ENCODE data around the gene NRCAM.
"Not testable (repeated sequence)": the region's sequence is repeated elsewhere in the genome, so short reads cannot be mapped to it uniquely, and the experiment has no call there.

Gene NRCAM

DNA sequence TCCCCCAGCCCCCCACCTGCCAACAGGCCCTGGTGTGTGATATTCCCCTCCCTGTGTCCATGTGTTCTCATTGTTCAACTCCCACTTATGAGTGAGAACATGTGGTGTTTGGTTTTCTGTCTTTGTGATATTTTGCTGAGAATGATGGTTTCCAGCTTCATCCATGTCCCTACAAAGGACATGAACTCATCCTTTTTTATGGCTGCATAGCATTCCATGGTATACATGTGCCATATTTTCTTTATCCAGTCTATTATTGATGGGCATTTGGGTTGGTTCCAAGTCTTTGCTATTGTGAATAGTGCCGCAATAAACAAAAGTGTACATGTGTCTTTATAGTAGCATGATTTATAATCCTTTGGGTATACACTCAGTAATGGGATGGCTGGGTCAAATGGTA lies 183.3 kb downstream of the NRCAM start:
- H3K27ac Mint-ChIP-seq = not testable (repeated sequence)

DNA sequence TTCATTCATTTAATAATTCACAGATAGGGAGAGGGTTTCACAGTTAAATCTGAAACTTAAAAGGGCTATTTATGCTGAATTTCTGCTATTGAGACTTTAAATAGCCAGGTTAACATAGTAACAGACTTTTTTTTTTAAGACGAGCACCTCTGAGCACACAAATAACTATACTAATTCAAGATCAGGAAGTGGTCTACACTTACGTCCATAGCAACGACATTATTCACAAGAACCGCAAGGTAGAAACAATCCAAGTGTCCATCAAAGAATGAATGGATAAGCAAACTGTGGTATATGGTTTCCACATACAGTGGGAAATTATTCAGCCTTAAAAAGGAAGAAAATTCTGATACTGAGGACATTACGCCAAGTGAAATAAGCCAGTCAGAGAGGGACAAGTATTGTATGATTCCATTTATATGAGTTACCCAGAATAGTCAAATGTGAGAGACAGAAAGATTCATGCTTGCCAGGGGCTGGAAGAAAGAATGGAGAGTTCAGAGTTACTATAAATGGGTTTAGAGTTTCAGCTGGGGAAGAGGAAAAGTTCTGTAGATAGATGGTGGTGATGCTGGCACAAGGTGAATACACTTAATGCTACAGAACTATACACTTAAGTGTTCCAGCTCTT lies 185.7 kb downstream of the NRCAM start:
- Mint-ChIP-seq H3K27ac (no peak overlapping the region), H3K4me1 (ENCODE audit: low read depth) (peaks cover 18% of the 10 kb centered on the region), H3K36me3 (peaks cover 14% of the 10 kb centered on the region), H3K27me3 (no peaks in the 10 kb centered on the region), H3K4me3 (no peak overlapping the region), H3K9me3 (ENCODE audit: low read depth) (peaks cover 5% of the 10 kb centered on the region)

More for the DNA sequence above, 183.3 kb downstream of the NRCAM start:
- H3K4me3 Mint-ChIP-seq; H3K9me3 Mint-ChIP-seq (ENCODE audit: low read depth); H3K27me3 Mint-ChIP-seq: not testable (repeated sequence)
- Mint-ChIP-seq H3K36me3 (peaks cover 17% of the 10 kb centered on the region), H3K4me1 (ENCODE audit: low read depth) (peaks cover 17% of the 10 kb centered on the region)

DNA sequence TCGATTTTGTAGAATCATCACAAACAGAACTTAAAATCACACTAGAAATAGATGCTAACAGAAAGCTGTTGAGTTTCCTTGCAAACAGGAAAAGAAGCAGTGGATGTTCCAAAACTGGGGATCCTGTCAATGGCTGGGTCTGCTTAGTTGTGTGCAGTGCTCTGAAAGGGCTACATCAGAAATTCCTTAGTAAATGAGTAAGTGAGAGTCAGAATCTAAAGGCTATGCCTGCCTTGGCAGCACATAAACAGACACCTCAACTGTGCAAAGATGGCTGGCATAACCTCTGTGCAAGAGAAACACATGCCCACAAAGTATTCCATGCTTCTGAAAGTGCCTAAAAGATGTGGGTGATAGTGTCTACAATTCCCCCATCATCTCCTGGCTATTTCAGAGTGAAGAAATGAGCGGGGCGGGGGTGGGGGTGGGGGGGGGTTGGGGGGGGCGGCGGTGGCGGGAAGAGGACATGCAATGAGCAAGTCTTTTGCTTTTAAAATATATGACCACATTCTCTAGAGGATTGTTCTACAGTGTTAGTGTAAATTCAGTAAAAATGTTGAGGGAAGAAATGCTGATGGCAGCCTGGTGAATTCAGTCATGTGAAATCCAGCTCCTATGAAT lies 187.9 kb downstream of the NRCAM start:
- Mint-ChIP-seq H3K4me1 (ENCODE audit: low read depth) (peaks cover 18% of the 10 kb centered on the region), H3K36me3 (peaks cover 6% of the 10 kb centered on the region)

DNA sequence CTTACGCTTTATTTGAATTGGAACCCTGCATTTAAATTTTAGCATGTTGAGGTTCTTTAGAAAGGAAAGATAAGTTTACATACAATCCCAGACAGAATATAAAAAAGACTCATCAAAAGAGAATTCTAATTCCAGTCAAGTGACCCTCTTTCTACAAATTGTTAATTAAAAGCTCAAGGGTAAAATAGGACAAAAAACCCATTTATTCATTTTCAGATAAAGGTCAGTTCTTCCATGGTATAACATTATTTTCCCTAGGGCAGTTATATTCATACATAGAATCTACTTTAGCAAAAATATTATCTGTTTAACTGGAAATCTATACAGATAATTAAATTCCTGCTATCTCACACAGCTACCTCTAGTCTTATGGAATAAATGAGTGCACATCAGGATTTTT lies 188.6 kb downstream of the NRCAM start:
- H3K27ac Mint-ChIP-seq = no peak overlapping the region
- peaks cover 12% of the 10 kb centered on the region for H3K36me3 Mint-ChIP-seq
- H3K27me3 Mint-ChIP-seq = no peaks in the 10 kb centered on the region
- H3K4me1 Mint-ChIP-seq (ENCODE audit: low read depth) = peaks cover 18% of the 10 kb centered on the region
- H3K4me3 Mint-ChIP-seq = no peak overlapping the region
- H3K9me3 Mint-ChIP-seq (ENCODE audit: low read depth) = no peaks in the 10 kb centered on the region

More for the DNA sequence above, 187.9 kb downstream of the NRCAM start:
- Mint-ChIP-seq H3K4me3 (no peak overlapping the region), H3K27me3 (no peaks in the 10 kb centered on the region), H3K9me3 (ENCODE audit: low read depth) (no peaks in the 10 kb centered on the region), H3K27ac (no peak overlapping the region)

DNA sequence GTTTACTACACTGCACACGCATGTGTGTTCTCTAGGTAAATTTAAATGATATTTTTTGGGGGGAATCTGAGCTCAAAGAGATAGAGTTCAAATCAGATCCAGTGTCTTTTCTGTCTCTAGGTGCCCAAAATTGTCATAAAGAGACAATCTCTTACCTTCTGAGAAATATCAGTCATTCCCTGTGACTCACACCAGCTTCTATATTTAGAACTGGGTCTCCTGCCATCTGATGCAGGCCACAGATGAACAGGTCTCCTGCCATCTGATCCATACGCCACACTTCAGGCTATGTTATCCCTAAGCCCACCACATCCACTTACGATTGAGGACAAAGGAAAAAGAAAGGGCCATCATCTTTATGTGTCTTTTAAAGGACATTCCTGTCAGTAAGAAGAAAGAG lies 189.7 kb downstream of the NRCAM start:
- Mint-ChIP-seq H3K9me3 (ENCODE audit: low read depth) (no peaks in the 10 kb centered on the region), H3K27me3 (no peaks in the 10 kb centered on the region), H3K4me3 (no peak overlapping the region), H3K36me3 (peaks cover 13% of the 10 kb centered on the region), H3K4me1 (ENCODE audit: low read depth) (peaks cover 11% of the 10 kb centered on the region), H3K27ac (no peak overlapping the region)

DNA sequence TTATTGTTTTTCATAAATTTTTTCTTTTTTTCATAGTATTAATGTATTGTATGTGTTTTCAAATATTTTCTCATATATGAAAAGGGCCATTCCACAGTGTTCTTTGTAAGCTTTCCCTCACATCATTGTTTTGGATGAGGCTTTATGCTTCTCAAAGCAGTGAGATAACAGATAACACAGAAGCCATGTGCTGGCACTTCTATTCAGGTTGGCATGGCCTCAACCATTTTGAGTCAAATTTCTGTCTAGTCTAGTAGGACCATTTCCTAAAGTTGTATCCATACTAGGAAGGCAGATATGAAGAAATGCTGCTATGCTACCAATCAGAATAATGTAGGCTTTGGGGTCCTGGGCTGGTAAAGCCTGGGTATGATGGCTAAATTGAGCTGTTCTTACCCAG lies 190.2 kb downstream of the NRCAM start:
- Mint-ChIP-seq H3K27me3 (no peaks in the 10 kb centered on the region), H3K36me3 (peaks cover 13% of the 10 kb centered on the region), H3K4me3 (no peak overlapping the region), H3K9me3 (ENCODE audit: low read depth) (no peaks in the 10 kb centered on the region), H3K4me1 (ENCODE audit: low read depth) (peaks cover 10% of the 10 kb centered on the region), H3K27ac (no peak overlapping the region)

DNA sequence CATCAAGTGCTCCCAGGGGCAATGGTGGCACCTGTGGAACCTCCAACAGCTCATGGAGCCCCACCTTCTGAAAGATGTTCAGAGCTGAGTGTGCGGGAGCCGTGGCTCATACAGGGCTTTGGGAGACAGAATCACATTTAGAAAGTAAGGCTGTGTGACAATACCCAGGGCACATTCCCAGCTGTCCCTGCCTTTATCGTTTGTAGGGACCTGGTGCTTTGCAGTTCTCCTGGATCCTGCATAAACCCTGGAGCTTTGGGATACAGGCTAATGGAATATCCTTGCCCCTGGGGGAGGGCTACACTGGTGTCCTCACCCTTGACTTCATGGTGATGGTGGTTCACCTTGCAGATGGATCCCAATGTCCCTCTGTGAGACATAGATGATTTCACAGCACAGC lies 191.2 kb downstream of the NRCAM start:
- Mint-ChIP-seq H3K9me3 (ENCODE audit: low read depth) (peaks cover 5% of the 10 kb centered on the region), H3K27ac (no peak overlapping the region), H3K27me3 (no peaks in the 10 kb centered on the region), H3K4me1 (ENCODE audit: low read depth) (peaks cover 5% of the 10 kb centered on the region), H3K4me3 (no peak overlapping the region), H3K36me3 (peaks cover 19% of the 10 kb centered on the region)

DNA sequence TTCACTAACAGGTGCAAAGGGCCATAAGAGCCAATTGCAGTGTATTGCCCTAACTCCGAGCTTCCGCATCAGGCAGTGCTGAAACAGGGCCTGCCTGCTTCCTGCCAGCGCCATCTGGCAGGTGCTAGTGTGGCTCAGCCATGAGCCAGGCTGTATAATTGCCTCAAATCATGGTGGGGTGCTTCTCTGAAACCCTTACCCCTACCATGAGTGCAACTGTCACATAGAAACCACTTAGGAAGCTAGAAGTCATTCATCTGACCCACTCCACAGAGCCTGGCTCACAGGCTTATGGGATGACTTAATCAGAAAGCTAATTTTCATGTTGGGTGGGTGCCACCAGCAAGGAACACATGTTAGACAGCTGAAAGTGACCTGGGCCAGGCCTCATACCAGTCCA lies 192.8 kb downstream of the NRCAM start:
- Mint-ChIP-seq H3K4me3 (no peak overlapping the region), H3K4me1 (ENCODE audit: low read depth) (peaks cover 5% of the 10 kb centered on the region), H3K36me3 (peaks cover 18% of the 10 kb centered on the region), H3K27me3 (no peaks in the 10 kb centered on the region), H3K9me3 (ENCODE audit: low read depth) (peaks cover 5% of the 10 kb centered on the region), H3K27ac (no peak overlapping the region)

DNA sequence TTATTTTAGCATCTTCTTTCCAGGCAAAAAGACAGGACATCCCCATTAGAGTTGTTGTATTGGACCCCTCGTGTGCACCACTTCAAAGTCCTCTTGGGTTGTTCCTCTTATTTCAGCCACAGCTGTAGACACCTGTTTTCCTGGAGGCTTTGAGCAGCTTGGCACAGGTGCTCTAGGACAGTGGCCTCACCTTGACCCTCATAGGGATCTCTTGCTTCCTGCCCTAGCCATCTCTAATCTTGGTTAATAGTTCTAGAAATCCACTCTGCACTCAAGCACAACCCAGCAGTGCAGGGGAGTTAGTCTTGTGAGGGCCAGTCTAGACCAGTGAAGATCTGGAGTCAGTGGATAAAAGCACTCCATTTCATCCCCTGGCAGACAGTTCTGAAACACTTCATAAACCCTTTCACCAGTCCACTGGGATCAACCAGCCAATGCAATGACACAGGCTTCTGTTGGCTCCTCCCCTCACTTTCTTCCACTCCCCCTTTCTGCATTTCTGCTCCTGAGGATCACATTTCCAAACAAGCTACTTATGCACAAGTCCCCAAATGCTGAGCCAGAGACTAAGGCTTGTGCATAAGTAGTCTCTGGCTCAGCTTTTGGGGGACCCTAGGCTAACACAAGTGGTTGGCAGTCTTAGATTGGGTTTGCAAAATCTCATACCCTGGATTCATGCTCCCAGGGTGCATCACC lies 194.5 kb downstream of the NRCAM start:
- Mint-ChIP-seq H3K27ac (no peak overlapping the region), H3K4me1 (ENCODE audit: low read depth) (peaks cover 2% of the 10 kb centered on the region), H3K9me3 (ENCODE audit: low read depth) (peaks cover 5% of the 10 kb centered on the region), H3K4me3 (no peak overlapping the region), H3K36me3 (peaks cover 18% of the 10 kb centered on the region), H3K27me3 (no peaks in the 10 kb centered on the region)

DNA sequence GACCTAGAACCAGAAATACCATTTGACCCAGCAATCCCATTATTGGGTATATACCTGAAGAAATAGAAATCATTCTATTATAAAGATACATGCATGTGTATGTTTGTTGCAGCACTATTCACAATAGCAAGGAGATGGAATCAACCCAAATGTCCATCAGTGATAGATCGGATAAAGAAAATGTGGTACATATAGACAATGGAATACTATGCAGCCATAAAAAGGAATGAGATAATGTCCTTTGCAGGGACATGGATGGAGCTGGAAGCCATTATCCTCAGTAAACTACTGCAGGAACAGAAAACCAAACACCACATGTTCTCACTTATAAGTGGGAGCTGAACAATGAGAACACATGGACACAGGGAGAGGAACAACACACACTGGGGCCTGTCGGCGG lies 196.8 kb downstream of the NRCAM start:
- peaks cover 18% of the 10 kb centered on the region for H3K36me3 Mint-ChIP-seq
- not testable (repeated sequence) for H3K4me1 Mint-ChIP-seq (ENCODE audit: low read depth)

DNA sequence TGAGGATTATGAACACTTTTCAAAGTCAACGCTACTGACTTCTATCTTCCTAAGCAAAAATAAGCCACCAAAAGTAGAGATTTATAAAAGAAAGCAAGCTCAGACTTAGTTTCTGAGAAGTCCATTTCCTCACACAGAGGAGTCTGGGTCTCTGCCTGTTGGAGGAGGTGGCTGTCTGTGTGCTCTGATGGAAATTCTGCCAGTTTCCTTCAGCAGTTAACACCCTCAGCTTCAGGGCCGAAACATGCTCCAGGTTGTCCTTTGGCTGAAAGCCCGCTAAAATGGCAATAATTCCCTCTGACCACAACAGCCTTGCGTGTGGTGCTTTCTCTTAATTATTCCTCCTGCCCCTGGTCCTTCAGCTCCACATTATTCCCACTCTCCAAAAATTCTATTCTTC lies 198.3 kb downstream of the NRCAM start:
- no peak overlapping the region for H3K4me3 Mint-ChIP-seq
- H3K27ac Mint-ChIP-seq = no peak overlapping the region
- peaks cover 16% of the 10 kb centered on the region for H3K36me3 Mint-ChIP-seq
- H3K9me3 Mint-ChIP-seq (ENCODE audit: low read depth) = peaks cover 5% of the 10 kb centered on the region
- peaks cover 8% of the 10 kb centered on the region for H3K4me1 Mint-ChIP-seq (ENCODE audit: low read depth)
- no peaks in the 10 kb centered on the region for H3K27me3 Mint-ChIP-seq

More for the DNA sequence above, 196.8 kb downstream of the NRCAM start:
- H3K9me3 Mint-ChIP-seq (ENCODE audit: low read depth); H3K27ac Mint-ChIP-seq; H3K4me3 Mint-ChIP-seq; H3K27me3 Mint-ChIP-seq: not testable (repeated sequence)

DNA sequence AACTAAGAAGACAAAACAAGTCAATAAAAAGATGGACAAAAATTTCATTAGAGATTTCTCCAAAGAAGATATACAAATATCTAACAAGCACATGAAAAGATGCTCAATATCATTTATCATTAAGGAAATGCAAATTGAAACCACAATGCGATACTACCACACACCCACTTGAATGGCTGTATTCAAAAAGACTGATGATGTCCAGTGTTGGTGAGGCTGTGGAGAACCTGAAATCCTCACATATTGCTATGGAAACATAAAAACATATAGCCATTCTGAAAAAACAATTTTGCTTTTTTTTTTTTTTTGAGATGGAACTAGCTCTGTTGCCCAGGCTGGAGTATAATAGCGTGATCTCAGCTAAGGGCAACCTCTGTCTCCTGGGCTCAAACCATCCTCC lies 202.0 kb downstream of the NRCAM start:
- Mint-ChIP-seq H3K27me3 (no peaks in the 10 kb centered on the region), H3K36me3 (peaks cover 6% of the 10 kb centered on the region), H3K9me3 (ENCODE audit: low read depth) (no peaks in the 10 kb centered on the region), H3K4me1 (ENCODE audit: low read depth) (peaks cover 13% of the 10 kb centered on the region), H3K27ac (no peak overlapping the region), H3K4me3 (no peak overlapping the region)

DNA sequence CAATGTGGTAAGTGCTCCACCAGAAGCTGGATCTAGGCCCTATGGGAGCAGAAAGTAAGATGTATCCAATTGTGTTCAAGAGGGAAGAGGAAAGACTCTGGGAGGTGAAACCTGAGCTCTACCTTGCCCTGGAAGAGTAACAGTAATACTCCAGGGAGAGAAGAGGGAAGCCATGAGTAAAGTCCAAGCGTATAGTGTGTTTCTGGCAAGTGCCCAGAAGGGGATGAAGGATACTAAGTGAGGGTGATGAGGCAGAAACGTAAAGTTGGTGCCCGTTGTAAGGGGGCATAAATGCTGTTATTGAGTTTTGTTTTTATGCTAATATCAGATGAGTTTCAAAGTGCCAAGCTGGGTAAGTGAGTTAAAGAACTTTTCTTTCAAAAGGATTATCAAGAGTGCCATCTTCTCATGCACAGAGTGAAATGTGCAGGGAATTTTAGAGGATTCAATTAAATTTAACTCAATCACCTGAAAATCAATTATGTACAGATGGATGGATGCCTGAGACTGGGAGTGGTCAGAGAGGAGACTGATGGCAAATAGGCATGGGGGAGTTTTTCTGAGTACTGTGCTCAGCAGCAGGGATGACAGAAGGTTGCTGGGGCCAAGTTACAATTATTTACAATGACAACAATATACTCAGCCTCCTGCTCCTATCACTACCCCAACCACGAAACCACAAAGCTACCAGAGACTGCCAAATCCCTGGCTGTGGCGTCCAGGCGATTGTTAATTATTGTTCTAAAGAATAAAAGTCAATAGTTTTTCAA lies 202.8 kb downstream of the NRCAM start:
- Mint-ChIP-seq H3K4me3 (no peak overlapping the region), H3K27ac (no peak overlapping the region), H3K9me3 (ENCODE audit: low read depth) (no peaks in the 10 kb centered on the region), H3K4me1 (ENCODE audit: low read depth) (peaks cover 13% of the 10 kb centered on the region), H3K36me3 (peaks cover 7% of the 10 kb centered on the region), H3K27me3 (no peaks in the 10 kb centered on the region)

DNA sequence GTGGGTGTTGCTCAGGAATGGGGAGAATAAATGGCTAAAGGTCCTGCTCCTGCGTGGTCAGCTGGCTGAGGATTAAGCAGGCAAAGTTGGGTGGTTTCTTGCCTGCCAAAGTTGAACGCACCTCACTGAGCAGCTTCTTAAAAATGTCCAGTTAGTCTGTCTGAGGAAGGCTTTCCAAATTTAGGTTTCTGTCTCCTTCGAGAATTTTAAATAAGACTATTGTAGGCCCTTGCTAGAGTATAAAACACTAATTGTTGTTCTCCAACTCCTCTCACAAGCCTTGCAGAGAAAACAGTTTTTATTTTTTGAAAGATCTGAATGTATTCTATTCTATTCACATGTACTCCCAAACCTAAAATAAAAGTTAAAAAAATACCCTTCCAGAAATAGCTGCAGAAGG lies 204.1 kb downstream of the NRCAM start:
- Mint-ChIP-seq H3K36me3 (peaks cover 8% of the 10 kb centered on the region), H3K4me1 (ENCODE audit: low read depth) (peaks cover 13% of the 10 kb centered on the region), H3K4me3 (no peak overlapping the region), H3K27me3 (no peaks in the 10 kb centered on the region), H3K9me3 (ENCODE audit: low read depth) (no peaks in the 10 kb centered on the region), H3K27ac (no peak overlapping the region)

DNA sequence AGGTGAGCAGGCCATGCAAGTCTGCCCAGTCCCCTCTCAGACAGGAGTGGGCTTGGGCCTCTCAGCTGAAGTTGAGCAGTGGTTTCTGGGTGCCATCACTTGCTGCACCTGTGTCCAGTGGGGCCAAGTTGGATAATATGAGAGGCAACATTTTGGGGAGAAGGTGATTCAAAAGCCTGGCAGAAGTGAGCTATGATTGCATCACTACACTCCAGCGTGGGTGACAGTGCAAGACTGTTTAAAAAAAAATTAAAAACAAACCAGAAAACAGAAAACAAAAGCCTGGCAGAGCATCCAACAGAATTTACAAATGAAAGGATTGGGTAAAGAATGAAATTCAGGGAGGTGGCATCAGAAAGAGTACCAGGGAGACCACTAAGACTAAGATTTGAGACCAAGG lies 204.5 kb downstream of the NRCAM start:
- no peak overlapping the region for H3K4me3 Mint-ChIP-seq
- no peaks in the 10 kb centered on the region for H3K9me3 Mint-ChIP-seq (ENCODE audit: low read depth)
- no peak overlapping the region for H3K27ac Mint-ChIP-seq
- H3K4me1 Mint-ChIP-seq (ENCODE audit: low read depth) = peaks cover 13% of the 10 kb centered on the region
- peaks cover 8% of the 10 kb centered on the region for H3K36me3 Mint-ChIP-seq
- H3K27me3 Mint-ChIP-seq = no peaks in the 10 kb centered on the region

Measured in activated naive CD8-positive, alpha-beta T cell (primary cell).